H1 (cell line): ENCODE measurements around the gene NHLRC2.

ENCODE experiments used
- ATF3 ChIP-seq: IDR thresholded peaks from 2 replicates; pipeline ENCODE4 v1.6.1; 2011; ENCODE audit warnings: low read depth, mild to moderate bottlenecking, low read length; ENCODE audit not compliant: insufficient read depth
- CEBPB ChIP-seq: IDR thresholded peaks from 2 replicates; pipeline ENCODE4 v1.6.1; 2012; ENCODE audit warnings: low read depth, low read length
- CREB1 ChIP-seq: IDR thresholded peaks from 2 replicates; pipeline ENCODE4 v1.6.1; 2012; ENCODE audit warnings: inconsistent platforms
- CTCF ChIP-seq, 3 experiments: IDR thresholded peaks; 1 replicate in 2 of 3; 2 replicates in 1 of 3; pipeline versions ENCODE4 v1.5.1 to v1.6.1; 2011; ENCODE audit warnings: low read length in 3 of 3, mild to moderate bottlenecking in 3 of 3, inconsistent platforms in 2 of 3, low read depth in 1 of 3, moderate library complexity in 1 of 3; ENCODE audit not compliant: insufficient read depth in 1 of 3; ENCODE audit errors: control extremely low read depth in 1 of 3
- E2F6 ChIP-seq: IDR thresholded peaks from 2 replicates; pipeline ENCODE4 v1.6.1; 2012; ENCODE audit warnings: inconsistent platforms
- EP300 ChIP-seq, 2 experiments: IDR thresholded peaks; 1 replicate in 1 of 2; 2 replicates in 1 of 2; pipeline ENCODE4 v1.6.1; 2011 to 2012; ENCODE audit warnings: low read depth in 2 of 2, low read length in 2 of 2, mild to moderate bottlenecking in 2 of 2, borderline replicate concordance in 1 of 2, inconsistent platforms in 1 of 2, moderate library complexity in 1 of 2
- EZH2 ChIP-seq: fragments of 200-600 bp; sonication (generic); IDR thresholded peaks from 2 replicates; pipeline ENCODE4 v1.7.1; 2012; ENCODE audit warnings: low read depth, mild to moderate bottlenecking, moderate library complexity, low read length, inconsistent platforms; ENCODE audit not compliant: severe bottlenecking
- GABPA ChIP-seq: IDR thresholded peaks from 2 replicates; pipeline ENCODE4 v1.6.1; 2011; ENCODE audit warnings: mild to moderate bottlenecking, low read length, moderate library complexity, borderline replicate concordance; ENCODE audit not compliant: insufficient read depth
- MAX ChIP-seq: IDR thresholded peaks from 2 replicates; pipeline ENCODE4 v1.6.1; 2012; ENCODE audit warnings: inconsistent platforms
- POLR2A ChIP-seq, 2 experiments: IDR thresholded peaks; 1 replicate in 1 of 2; 2 replicates in 1 of 2; pipeline ENCODE4 v1.6.1; 2011; ENCODE audit warnings: low read depth in 2 of 2, low read length in 2 of 2, mild to moderate bottlenecking in 2 of 2; ENCODE audit errors: control extremely low read depth in 1 of 2
- POLR2AphosphoS5 ChIP-seq: IDR thresholded peaks from 2 replicates; pipeline ENCODE4 v1.6.1; 2011; ENCODE audit warnings: low read depth, low read length
- RBBP5 ChIP-seq: IDR thresholded peaks from 2 replicates; pipeline ENCODE4 v1.7.1; 2012; ENCODE audit warnings: low read depth, mild to moderate bottlenecking, inconsistent platforms, low read length, moderate library complexity, borderline replicate concordance
- SRF ChIP-seq: IDR thresholded peaks from 2 replicates; pipeline ENCODE4 v1.6.1; 2011; ENCODE audit warnings: mild to moderate bottlenecking, low read depth, low read length, moderate library complexity

- TF ChIP-seq GABPA (no peak), E2F6 (no peak), EZH2 (no peak), MAX (no peak), POLR2A (IDR thresholded peaks at IDR 0.05; ENCODE audit: control extremely low read depth in 1 of 2, low read depth in 2 of 2, low read length in 2 of 2) (no peak), EP300 (IDR thresholded peaks at IDR 0.05; ENCODE audit: borderline replicate concordance in 1 of 2, low read depth in 2 of 2, low read length in 2 of 2) (no peak), POLR2AphosphoS5 (no peak), RBBP5 (no peak), ATF3 (no peak), CREB1 (no peak), SRF (no peak), CTCF (IDR thresholded peaks at IDR 0.05; ENCODE audit: control extremely low read depth in 1 of 3, insufficient read depth in 1 of 3, low read depth in 1 of 3, low read length in 3 of 3) (no peak), CEBPB (no peak)
Observed at GRCh38 chr10:113933894-113934532, 79.6 kb downstream of the NHLRC2 start.
